Activated CD8-positive, alpha-beta T cell treated with anti-CD3 and anti-CD28 coated beads for 36 hours (primary cell): ENCODE data around the gene SLC27A3. TPM values are rescaled to one million over a fixed set of nuclear protein-coding genes. Genes with fewer than 3 reads are reported as not detected.

Experiments used
- ATAC-seq: fragments of 200-7000 bp; cut with Tn5 transposase; one replicate; pipeline ENCODE4 v1.10.0; 2021; ENCODE audit warnings: mild to moderate bottlenecking, moderate library complexity
- CTCF ChIA-PET: fragments of 350-600 bp; sonication (Branson Sonifier 250); formaldehyde crosslinking; loops from one replicate; lab custom pipeline; 2021; ENCODE audit warnings: antibody characterized with exemption; lab: Charles Lee
- POLR2A ChIA-PET: fragments of 350-600 bp; sonication (Branson Sonifier 250); formaldehyde crosslinking; loops from one replicate; lab custom pipeline; 2021; ENCODE audit warnings: antibody characterized with exemption; lab: Charles Lee
- DNase-seq: peaks from one replicate; pipeline ENCODE4 v3.0.0-alpha.2; 2020
- H3K27ac Mint-ChIP-seq: one replicate; pipeline ENCODE4 v1.8.0; 2021; ENCODE audit warnings: mild to moderate bottlenecking, mixed read lengths
- H3K27me3 Mint-ChIP-seq: one replicate; pipeline ENCODE4 v1.8.0; 2021; ENCODE audit warnings: mixed read lengths
- H3K36me3 Mint-ChIP-seq: one replicate; pipeline ENCODE4 v1.8.0; 2021; ENCODE audit warnings: low read depth, mixed read lengths
- H3K4me1 Mint-ChIP-seq: one replicate; pipeline ENCODE4 v1.8.0; 2021; ENCODE audit warnings: low read depth, mixed read lengths
- H3K4me3 Mint-ChIP-seq: one replicate; pipeline ENCODE4 v1.8.0; 2021; ENCODE audit warnings: mild to moderate bottlenecking, moderate library complexity, mixed read lengths
- H3K9me3 Mint-ChIP-seq: one replicate; pipeline ENCODE4 v1.8.0; 2021; ENCODE audit warnings: mixed read lengths
- intact Hi-C: fragments of 100-400 bp; cut with micrococcal nuclease; formaldehyde crosslinking; loops from one replicate; pipeline ENCODE4 v1.10.0; 2022
- total RNA-seq, 2 experiments: library from RNA; stranded (reverse); gene quantifications; one replicate each; pipeline ENCODE4 v1.2.3, GENCODE V29; 2021
- TF ChIP-seq, protein P1 (sequence below): fragments of 200-600 bp; IDR thresholded peaks from one replicate; pipeline ENCODE4 v1.8.0; 2022; ENCODE audit warnings: antibody characterized with exemption, mild to moderate bottlenecking

The SLC27A3 gene
- total RNA-seq, 2 experiments from 2014 or later, result 7.2 to 10.0 TPM

GRCh38 chr1:153742411-153743142 is 32.6 kb upstream of the SLC27A3 start:
- intact Hi-C loops, result no loop called here
- peaks cover 21% of the 10 kb centered on the region for H3K4me1 Mint-ChIP-seq
- peaks cover 31% of the 10 kb centered on the region for H3K36me3 Mint-ChIP-seq
- H3K9me3 Mint-ChIP-seq, result no peaks in the 10 kb centered on the region
- DNase-seq (peak; percentile 29), ATAC-seq (peak; percentile 27)
- ChIA-PET POLR2A (interaction anchor here (0.7 kb wide), 1 partner anchor 11 kb away, joined by 3 read pairs; no protein-coding TSS in a partner anchor), CTCF (interaction anchor here (1.0 to 1.8 kb wide), 2 partner anchors 9 to 247 kb away, joined by 3 to 6 read pairs; no protein-coding TSS in a partner anchor)
- no peak overlapping the region for H3K4me3 Mint-ChIP-seq
- TF ChIP-seq, protein P1, sequence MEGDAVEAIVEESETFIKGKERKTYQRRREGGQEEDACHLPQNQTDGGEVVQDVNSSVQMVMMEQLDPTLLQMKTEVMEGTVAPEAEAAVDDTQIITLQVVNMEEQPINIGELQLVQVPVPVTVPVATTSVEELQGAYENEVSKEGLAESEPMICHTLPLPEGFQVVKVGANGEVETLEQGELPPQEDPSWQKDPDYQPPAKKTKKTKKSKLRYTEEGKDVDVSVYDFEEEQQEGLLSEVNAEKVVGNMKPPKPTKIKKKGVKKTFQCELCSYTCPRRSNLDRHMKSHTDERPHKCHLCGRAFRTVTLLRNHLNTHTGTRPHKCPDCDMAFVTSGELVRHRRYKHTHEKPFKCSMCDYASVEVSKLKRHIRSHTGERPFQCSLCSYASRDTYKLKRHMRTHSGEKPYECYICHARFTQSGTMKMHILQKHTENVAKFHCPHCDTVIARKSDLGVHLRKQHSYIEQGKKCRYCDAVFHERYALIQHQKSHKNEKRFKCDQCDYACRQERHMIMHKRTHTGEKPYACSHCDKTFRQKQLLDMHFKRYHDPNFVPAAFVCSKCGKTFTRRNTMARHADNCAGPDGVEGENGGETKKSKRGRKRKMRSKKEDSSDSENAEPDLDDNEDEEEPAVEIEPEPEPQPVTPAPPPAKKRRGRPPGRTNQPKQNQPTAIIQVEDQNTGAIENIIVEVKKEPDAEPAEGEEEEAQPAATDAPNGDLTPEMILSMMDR, result no peak
- peak overlapping the region; percentile 8 for H3K27ac Mint-ChIP-seq
- no peaks in the 10 kb centered on the region for H3K27me3 Mint-ChIP-seq

DNA sequence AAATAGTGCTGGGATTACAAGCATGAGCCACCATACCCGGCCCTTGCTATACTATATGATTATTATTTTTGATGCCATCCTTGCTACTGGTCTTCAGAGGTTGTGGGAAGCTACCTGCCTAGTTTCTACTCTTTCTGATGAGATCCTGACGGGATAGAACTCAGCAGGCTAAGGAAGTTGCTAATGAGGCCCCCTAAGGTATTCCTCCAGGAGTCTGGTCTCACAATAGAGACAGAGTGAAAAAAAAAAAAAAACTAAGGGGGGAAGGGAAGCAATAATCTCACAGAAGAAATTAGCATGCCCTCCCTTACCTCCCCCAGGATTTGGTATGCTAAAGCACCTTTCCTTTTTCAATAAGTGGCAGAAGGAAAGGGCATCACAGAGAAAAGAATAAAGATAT is 29.8 kb upstream of the SLC27A3 start:
- no peak overlapping the region for H3K27ac Mint-ChIP-seq
- ATAC-seq, result no peak
- no peaks in the 10 kb centered on the region for H3K27me3 Mint-ChIP-seq
- ChIA-PET CTCF (no interaction called here), POLR2A (no interaction called here)
- peaks cover 45% of the 10 kb centered on the region for H3K36me3 Mint-ChIP-seq
- H3K4me3 Mint-ChIP-seq, result no peak overlapping the region
- peaks cover 24% of the 10 kb centered on the region for H3K4me1 Mint-ChIP-seq
- intact Hi-C loops, result loop anchor here (5.0 kb wide), 2 partner anchors 68 to 233 kb away; partner anchors contain the start of gene NPR1
- DNase-seq, result no peak
- no peaks in the 10 kb centered on the region for H3K9me3 Mint-ChIP-seq
- TF ChIP-seq, protein P1, result no peak

DNA sequence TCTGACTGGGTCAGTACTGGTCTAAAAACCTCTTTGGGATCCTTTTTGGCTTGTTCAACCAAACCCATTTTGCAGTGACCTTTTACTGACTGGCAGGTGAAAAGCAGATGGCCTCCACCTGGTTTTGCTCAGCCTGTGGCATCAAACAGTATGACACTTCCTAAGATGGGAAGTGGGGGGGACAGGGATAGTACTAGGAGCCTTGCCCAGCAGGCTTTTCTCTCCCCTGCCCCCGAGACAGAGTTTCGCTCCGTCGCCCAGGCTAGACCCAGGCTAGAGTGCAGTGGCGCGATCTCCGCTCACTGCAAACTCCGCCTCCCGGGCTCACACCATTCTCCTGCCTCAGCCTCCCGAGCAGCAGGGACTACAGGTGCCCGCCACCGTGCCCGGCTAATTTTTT is 29.0 kb upstream of the SLC27A3 start:
- Mint-ChIP-seq H3K9me3 (no peaks in the 10 kb centered on the region), H3K4me3 (no peak overlapping the region), H3K36me3 (peaks cover 44% of the 10 kb centered on the region), H3K4me1 (peaks cover 24% of the 10 kb centered on the region), H3K27ac (no peak overlapping the region), H3K27me3 (no peaks in the 10 kb centered on the region)
- ChIA-PET CTCF (interaction anchor here (5.0 kb wide), 1 partner anchor 17 kb away, joined by 27 read pairs; the partner anchor contains the start of gene INTS3), POLR2A (no interaction called here)
- TF ChIP-seq, protein P1, result no peak
- intact Hi-C loops, result loop anchor here (5.0 kb wide), 2 partner anchors 69 to 234 kb away; partner anchors contain the start of gene NPR1
- ATAC-seq, result no peak
- DNase-seq, result no peak

- DNase-seq, result no peak
- peaks cover 44% of the 10 kb centered on the region for H3K36me3 Mint-ChIP-seq
- intact Hi-C loops, result loop anchor here (5.0 kb wide), 2 partner anchors 72 to 237 kb away; partner anchors contain the start of gene NPR1
- H3K27me3 Mint-ChIP-seq, result no peaks in the 10 kb centered on the region
- no peak overlapping the region for H3K4me3 Mint-ChIP-seq
- TF ChIP-seq, protein P1, result no peak
- no peak for ATAC-seq
- ChIA-PET CTCF (interaction anchor here (0.7 to 5.2 kb wide), 10 partner anchors 11 to 238 kb away, joined by 3 to 40 read pairs (median 6); partner anchors contain the start of genes ILF2, INTS3 and NPR1), POLR2A (no interaction called here)
- peaks cover 5% of the 10 kb centered on the region for H3K4me1 Mint-ChIP-seq
- H3K9me3 Mint-ChIP-seq, result no peaks in the 10 kb centered on the region
- no peak overlapping the region for H3K27ac Mint-ChIP-seq
Observed at GRCh38 chr1:153748903-153749302, 26.3 kb upstream of the SLC27A3 start.
